Thyroid gland (tissue), 4 donors: Measurements from ENCODE around the gene LRRC27. TPM values are rescaled to one million over a fixed set of nuclear protein-coding genes. Genes with fewer than 3 reads are reported as not detected.
"Not testable (repeated sequence)": the region's sequence is repeated elsewhere in the genome, so short reads cannot be mapped to it uniquely, and the experiment has no call there.

Source experiments
- DNase-seq, 2 donors: peaks; one replicate each; pipeline ENCODE4 v3.0.0-alpha.2; 2019
- H3K27ac ChIP-seq, 3 donors: fragments of 200-600 bp; sonication (generic); 1 replicate in 2 of 3; 2 replicates in 1 of 3; pipeline ENCODE4 v1.5.1; 2016 to 2019; ENCODE audit warnings: mild to moderate bottlenecking in 1 of 3, moderate library complexity in 1 of 3
- H3K27me3 ChIP-seq: fragments of 200-600 bp; sonication (generic); one replicate; pipeline ENCODE4 v1.5.1; 2019
- H3K36me3 ChIP-seq, 2 donors: fragments of 200-600 bp; sonication (generic); one replicate each; pipeline ENCODE4 v1.5.1; 2016 to 2019
- H3K4me1 ChIP-seq, 2 donors: fragments of 200-600 bp; sonication (generic); one replicate each; pipeline ENCODE4 v1.5.1; 2017 to 2019
- H3K4me3 ChIP-seq, 3 donors: fragments of 200-600 bp; sonication (generic); replicated peaks in 1 of 3; 1 replicate in 2 of 3; 2 replicates in 1 of 3; pipeline ENCODE4 v1.5.1; 2016; ENCODE audit warnings: mild to moderate bottlenecking in 1 of 3
- H3K9me3 ChIP-seq: fragments of 200-600 bp; sonication (generic); one replicate; pipeline ENCODE4 v1.5.1; 2017
- POLR2A ChIP-seq, 2 donors: fragments of 450-650 bp; IDR thresholded peaks; one replicate each; pipeline ENCODE4 v1.6.1; 2017; ENCODE audit warnings: antibody characterized with exemption in 2 of 2, mild to moderate bottlenecking in 2 of 2, moderate library complexity in 1 of 2
- WGBS, 2 donors: methylation state at CpG; one replicate each; pipeline ENCODE4 v1.1.5; 2017; 5-methylcytosine and 5-hydroxymethylcytosine counted together
- intact Hi-C: fragments of 100-400 bp; cut with DNase I; formaldehyde crosslinking; loops from one replicate; pipeline ENCODE4 v1.15.1; 2023
- total RNA-seq, 4 donors: library from RNA; depleted of rRNA; stranded (reverse); fragments of >200 nt; gene quantifications; one replicate each; pipeline ENCODE4 v1.2.3, GENCODE V29; 2016
- TF ChIP-seq, protein P1 (sequence below), 6 experiments: fragments of 200-600 bp in 3 of 6; fragments of 450-650 bp in 3 of 6; sonication (generic) in 3 of 6; IDR thresholded peaks; one replicate each; pipeline ENCODE4 v1.5.1; 2016 to 2019; ENCODE audit warnings: antibody characterized with exemption in 6 of 6, mild to moderate bottlenecking in 2 of 6, inconsistent platforms in 1 of 6, moderate library complexity in 1 of 6

The LRRC27 gene
- total RNA-seq, 4 donors from 2014 or later, result 14.0 to 24.4 (median 19.4) TPM

DNA sequence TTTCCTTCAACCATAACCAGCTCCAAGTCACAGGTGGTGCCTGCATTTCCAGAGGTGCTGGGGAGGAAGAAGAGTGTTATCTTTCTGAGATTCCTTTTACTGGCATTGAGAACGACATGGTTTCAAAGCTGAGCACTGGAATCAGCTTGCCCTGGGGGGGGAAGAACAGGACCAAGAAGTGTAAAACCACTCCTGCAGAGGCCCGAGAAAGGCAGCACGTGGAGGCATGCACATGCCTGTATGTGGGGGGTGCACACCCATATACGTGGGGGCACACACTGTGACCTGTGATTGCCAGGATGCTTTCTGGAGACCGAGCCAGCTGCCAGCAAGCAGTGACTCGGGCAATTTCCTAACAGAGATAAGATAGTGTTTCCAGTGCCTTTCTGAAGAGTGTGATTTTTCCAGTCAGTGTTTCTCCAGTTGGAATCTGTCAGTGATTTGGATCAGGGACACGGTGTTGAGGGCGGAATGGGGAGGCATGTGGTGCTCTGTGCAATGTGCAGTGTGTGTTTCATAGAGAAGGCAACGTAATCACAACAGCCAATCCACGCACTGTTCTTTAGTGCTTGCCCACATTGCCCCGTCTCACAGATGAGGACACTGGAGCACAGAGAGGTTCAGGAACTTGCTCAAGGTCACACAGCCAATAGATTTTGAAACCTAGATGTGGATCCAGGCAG lies 4.2 kb downstream of the LRRC27 start:
- Histone ChIP-seq H3K27me3 (no peaks in the 10 kb centered on the region), H3K36me3 (no peaks in the 10 kb centered on the region), H3K9me3 (no peaks in the 10 kb centered on the region), H3K27ac (no peak overlapping the region), H3K4me1 (peaks cover 0 to 7% of the 10 kb centered on the region in 2 donors), H3K4me3 (no peak overlapping the region)
- no peak for DNase-seq
- TF ChIP-seq, protein P1, sequence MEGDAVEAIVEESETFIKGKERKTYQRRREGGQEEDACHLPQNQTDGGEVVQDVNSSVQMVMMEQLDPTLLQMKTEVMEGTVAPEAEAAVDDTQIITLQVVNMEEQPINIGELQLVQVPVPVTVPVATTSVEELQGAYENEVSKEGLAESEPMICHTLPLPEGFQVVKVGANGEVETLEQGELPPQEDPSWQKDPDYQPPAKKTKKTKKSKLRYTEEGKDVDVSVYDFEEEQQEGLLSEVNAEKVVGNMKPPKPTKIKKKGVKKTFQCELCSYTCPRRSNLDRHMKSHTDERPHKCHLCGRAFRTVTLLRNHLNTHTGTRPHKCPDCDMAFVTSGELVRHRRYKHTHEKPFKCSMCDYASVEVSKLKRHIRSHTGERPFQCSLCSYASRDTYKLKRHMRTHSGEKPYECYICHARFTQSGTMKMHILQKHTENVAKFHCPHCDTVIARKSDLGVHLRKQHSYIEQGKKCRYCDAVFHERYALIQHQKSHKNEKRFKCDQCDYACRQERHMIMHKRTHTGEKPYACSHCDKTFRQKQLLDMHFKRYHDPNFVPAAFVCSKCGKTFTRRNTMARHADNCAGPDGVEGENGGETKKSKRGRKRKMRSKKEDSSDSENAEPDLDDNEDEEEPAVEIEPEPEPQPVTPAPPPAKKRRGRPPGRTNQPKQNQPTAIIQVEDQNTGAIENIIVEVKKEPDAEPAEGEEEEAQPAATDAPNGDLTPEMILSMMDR (IDR thresholded peaks at IDR 0.05), result no peak
- TF ChIP-seq POLR2A (IDR thresholded peaks at IDR 0.05), result no peak
- WGBS, 2 donors, result 86 to 88% methylated on average over 9 to 11 of the region's 11 CpGs
- intact Hi-C loops, result no loop called here

DNA sequence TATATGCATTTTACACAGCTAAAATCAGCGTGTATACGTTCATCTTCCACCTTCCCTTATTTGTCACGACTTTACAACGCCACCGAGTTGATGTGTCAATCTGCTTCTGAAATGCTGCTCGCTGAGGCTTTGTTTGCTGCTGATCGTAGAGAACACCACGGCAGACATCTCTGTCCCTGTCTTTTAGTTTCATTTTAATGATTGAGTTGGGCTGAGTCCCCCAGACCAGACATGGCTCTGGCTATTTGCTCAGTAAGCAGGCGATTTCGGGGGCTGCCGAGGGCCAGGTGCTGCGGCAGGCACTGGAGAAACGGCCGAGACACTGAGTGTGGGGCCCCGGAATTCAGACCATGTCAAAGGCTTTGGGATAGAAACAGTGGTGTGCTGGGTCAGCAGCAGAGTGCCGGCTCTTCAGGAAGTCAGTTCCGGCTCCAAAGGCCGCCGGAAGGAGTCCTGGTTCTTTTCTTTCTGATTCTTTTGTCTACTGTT lies 5.0 kb downstream of the LRRC27 start:
- Histone ChIP-seq H3K9me3 (no peaks in the 10 kb centered on the region), H3K4me1 (peaks cover 0 to 7% of the 10 kb centered on the region in 2 donors), H3K4me3 (peak overlapping the region in 1 of 3 donors; percentile 20), H3K27me3 (no peaks in the 10 kb centered on the region), H3K27ac (no peak overlapping the region), H3K36me3 (no peaks in the 10 kb centered on the region)
- intact Hi-C loops, result no loop called here
- TF ChIP-seq POLR2A (IDR thresholded peaks at IDR 0.05), result no peak
- TF ChIP-seq, protein P1 (IDR thresholded peaks at IDR 0.05), result no peak
- WGBS, 2 donors, result 72 to 77% methylated on average over 19 of the region's 19 CpGs
- no peak for DNase-seq

DNA sequence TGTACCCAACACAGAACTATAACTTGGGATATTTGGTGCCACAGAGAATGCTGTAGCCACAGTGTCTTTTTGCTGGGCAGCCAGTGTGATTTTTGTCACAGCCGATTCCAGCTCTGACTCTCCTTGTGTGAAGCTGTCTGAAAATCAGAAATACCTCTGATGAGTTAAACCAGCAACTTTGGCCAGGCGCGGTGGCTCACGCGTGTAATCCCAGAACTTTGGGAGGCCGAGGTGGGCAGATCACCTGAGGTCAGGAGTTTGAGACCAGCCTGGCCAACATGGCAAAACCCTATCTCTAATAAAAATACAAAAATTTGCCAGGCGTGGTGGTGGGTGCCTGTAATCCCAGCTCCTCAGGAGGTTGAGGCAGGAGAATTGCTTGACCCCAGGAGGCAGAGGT lies 5.9 kb downstream of the LRRC27 start:
- H3K36me3 ChIP-seq, H3K4me3 ChIP-seq, DNase-seq, H3K9me3 ChIP-seq, H3K27me3 ChIP-seq, intact Hi-C loops, H3K27ac ChIP-seq, H3K4me1 ChIP-seq: not testable (repeated sequence)
- 93 to 96% methylated on average over 7 of the region's 7 CpGs for WGBS, 2 donors

DNA sequence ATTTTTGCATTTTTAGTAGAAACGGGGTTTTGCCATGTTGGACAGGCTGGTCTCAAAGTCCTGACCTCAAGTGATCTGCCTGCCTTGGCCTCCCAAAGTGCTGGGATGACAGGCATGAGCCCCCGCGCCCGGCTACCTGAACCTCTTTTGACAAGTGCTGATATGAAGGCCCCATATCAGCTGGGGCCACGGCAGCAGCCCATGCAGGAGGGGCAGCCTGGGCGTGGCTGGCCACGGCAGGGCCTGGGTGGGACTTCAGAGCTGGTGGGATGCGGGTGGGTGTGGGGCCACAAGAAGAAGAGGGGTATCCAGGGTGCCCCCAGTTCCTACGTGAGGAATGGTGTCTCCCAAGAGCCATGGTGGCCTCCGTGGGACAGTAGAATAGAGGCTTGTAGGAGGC lies 6.9 kb downstream of the LRRC27 start:
- Histone ChIP-seq H3K9me3 (no peaks in the 10 kb centered on the region), H3K27ac (no peak overlapping the region), H3K36me3 (no peaks in the 10 kb centered on the region), H3K27me3 (no peaks in the 10 kb centered on the region), H3K4me3 (no peak overlapping the region), H3K4me1 (no peaks in the 10 kb centered on the region)
- WGBS, 2 donors, result 95% methylated on average over 10 of the region's 10 CpGs
- no peak for TF ChIP-seq POLR2A (IDR thresholded peaks at IDR 0.05)
- TF ChIP-seq, protein P1 (IDR thresholded peaks at IDR 0.05), result no peak
- intact Hi-C loops, result no loop called here
- no peak for DNase-seq

DNA sequence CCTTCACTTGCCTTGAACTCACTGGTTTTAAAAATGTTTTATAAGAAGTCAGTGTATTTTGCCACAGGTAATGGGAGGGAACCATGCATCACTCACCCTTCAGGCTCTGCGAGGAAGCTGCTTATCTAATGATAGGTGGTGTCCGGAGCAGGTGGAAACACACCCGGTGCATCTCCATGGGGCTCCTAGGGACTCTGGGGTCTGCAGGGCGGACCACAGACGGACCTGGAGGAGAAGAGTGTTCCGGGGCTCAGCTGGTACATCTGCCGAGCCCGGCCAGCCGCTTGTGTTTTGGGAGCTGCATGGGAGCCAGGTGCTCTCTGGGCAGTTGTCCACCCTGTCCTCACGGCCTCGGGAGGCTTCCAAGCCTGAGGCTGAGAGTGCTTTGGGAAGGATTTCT lies 7.3 kb downstream of the LRRC27 start:
- Histone ChIP-seq H3K9me3 (no peaks in the 10 kb centered on the region), H3K27me3 (no peaks in the 10 kb centered on the region), H3K4me1 (no peaks in the 10 kb centered on the region), H3K36me3 (no peaks in the 10 kb centered on the region), H3K4me3 (no peak overlapping the region), H3K27ac (no peak overlapping the region)
- 90 to 93% methylated on average over 7 to 9 of the region's 11 CpGs for WGBS, 2 donors
- no peak for DNase-seq
- no peak for TF ChIP-seq POLR2A (IDR thresholded peaks at IDR 0.05)
- TF ChIP-seq, protein P1 (IDR thresholded peaks at IDR 0.05), result no peak
- intact Hi-C loops, result no loop called here
